Tongue (tissue), 2 donors: ENCODE results near the gene SLC6A3. TPM values are rescaled to one million over a fixed set of nuclear protein-coding genes. Genes with fewer than 3 reads are reported as not detected.

ENCODE experiments used
- DNase-seq: peaks from one replicate; pipeline ENCODE4 v3.0.0-alpha.2; 2015
- total RNA-seq: library from RNA; depleted of rRNA; stranded (reverse); fragments of >200 nt; gene quantifications from one replicate; pipeline ENCODE4 v1.2.3, GENCODE V29; 2014

SLC6A3 gene
- total RNA-seq = 0.10 TPM

DNA sequence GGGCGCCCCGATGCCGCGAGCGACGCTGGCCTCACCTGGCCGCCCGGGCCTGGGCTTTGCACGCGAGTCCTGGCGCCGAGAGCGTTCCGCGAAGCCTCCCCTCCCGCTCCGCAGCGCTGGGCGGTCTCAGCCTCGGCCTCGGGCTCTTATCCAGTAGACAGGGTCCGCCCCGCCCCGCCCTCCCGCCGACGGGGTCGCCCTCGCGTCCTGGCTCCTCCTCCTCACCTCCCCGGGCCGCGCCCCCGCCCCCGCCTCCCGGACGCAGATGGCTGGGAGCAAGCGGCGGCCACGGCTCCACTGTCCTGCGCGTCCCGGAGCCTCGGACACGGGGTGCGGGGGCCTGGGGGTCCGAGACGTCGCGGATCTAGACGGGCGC lies at the start of gene SLC6A3:
SLC6A3 (minus strand) TSS at position 128 of the 376 bp plus-strand sequence. CDS start 2,243 bp downstream, outside the sequence.
- peak; percentile 62 for DNase-seq

DNA sequence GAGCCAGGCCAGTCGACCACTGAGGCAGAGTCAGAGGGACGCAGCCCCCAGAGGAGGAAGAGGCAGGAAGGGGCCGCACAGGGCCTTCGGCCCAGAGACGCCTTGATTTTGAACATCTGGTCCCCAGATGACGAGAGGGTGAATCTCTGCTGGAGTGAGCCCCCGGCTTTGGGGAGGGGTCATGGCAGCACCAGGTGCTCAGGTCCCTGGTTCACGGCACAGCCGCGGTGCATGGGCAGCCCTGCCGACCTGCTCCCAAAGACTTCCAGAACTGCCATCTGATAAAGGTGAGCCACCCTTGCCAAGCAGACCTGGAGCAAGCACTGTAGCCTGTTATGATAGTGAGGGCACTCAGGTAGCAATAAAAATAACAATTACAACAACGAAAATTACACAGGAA lies 48.7 kb upstream of the SLC6A3 start:
- DNase-seq = no peak

DNA sequence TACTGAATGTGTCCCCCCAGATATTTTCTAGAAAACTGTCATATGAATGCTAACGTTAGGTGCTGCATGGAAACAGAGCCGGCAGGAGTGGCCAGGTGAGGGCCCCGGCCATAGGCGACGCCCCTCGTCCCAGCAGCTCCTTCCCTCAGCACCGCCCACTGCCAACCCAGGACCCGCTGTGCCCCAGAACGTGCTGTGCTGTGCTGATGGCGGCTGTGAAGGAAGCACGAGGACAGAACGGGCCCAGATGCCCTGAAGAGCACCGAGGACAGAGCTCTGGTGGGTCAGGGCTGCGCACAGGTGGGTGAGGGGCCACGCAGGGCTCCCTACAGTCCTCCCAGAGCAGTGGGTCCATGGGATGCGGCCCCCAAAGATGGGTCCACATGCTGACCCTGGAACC lies 48.2 kb upstream of the SLC6A3 start:
- no peak for DNase-seq

DNA sequence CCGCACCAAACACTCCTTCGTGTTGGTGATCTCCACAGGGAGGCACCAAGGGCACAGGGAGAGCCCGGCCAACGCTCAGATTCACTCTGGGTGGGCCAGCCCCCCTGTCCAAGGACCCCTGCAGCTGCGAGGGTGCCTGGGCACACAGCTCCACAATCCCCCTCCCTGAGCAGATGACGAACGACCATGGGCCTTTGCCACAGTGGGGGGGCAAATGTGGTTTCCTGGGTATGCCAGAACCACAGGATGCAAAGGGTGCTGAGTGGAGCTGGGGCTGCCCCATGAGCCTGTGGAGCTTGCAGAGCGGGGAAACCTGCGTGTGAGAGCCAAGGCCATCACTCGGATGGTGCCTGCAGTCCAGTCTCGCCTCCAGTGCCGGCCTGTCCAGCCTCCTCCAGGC lies 47.5 kb upstream of the SLC6A3 start:
- DNase-seq = no peak

DNA sequence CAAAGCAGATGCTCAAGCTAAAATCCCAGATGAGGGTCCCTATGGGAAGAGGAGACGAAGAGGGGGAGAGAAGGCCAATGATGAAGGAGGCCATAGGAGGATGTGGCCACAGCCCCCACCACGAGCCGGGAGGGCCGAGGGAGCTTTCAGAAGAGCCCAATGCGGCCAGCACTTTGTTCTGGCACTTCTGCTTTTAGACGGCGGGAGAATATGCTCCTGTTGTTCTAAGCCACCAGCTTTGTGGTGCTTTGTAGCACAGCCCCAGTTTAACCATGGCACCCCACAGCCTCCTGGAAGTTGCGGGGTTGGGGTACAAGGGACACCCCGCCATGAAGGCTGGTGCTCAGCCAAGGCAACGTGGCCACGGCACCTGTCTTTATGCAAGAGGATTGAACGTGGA lies 45.1 kb upstream of the SLC6A3 start:
- DNase-seq = no peak

DNA sequence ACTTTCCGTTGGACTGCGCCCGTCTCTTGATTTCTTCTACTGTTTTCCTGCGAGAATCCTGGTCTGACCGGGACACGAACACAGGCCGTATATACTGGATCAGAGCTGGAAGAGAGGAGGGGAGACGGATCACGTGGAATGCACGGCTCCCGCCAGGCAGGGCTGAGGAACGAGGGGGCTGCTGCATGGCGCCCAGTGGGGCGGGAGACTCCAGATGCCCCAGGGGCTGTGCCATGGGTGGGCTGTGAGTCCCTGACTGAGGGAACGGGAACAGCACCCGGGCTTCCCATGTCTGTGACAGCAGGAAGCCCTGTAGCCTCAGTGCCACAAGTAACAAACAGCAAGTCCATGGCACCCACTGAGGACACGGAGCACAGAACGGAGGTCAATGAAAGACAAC lies 44.5 kb upstream of the SLC6A3 start:
- no peak for DNase-seq

DNA sequence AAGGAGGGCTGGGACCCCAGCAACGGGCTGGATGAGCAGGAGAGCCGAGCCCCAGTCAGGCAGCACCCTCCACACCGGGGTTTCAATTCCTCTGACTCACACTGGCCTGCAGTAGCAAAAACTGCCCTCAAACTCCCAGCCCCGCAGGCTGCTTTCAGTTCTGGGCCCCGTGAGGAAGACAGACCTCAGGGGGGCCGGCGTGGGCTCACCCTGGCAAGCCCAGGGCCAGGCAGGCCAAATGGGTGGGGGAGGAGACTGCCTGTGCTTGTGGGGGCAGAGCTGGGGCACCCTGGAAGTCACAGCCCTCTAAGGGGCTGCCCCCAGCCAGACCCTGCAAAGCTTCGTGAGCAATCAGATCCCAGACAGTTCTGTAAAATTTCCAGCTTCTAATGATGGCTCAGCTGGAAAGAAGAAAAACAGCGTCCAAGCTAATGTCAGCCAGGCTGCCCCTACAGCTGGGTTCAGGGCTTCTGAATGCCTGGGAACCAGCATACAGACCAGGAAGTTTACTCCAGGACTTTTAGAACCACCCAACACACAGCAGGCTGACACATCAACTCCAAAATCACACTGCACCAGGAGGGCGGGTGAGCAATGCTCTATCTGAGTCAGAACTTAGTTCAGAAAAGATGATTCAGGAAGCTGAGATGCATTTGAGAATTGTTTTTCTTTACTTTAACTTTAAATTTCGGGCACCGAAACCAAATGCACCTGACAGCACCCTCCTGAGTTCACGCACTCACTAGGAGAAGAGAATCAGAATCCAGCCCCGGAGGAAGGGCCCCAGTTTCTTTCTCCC lies 43.8 kb upstream of the SLC6A3 start:
- DNase-seq = no peak

DNA sequence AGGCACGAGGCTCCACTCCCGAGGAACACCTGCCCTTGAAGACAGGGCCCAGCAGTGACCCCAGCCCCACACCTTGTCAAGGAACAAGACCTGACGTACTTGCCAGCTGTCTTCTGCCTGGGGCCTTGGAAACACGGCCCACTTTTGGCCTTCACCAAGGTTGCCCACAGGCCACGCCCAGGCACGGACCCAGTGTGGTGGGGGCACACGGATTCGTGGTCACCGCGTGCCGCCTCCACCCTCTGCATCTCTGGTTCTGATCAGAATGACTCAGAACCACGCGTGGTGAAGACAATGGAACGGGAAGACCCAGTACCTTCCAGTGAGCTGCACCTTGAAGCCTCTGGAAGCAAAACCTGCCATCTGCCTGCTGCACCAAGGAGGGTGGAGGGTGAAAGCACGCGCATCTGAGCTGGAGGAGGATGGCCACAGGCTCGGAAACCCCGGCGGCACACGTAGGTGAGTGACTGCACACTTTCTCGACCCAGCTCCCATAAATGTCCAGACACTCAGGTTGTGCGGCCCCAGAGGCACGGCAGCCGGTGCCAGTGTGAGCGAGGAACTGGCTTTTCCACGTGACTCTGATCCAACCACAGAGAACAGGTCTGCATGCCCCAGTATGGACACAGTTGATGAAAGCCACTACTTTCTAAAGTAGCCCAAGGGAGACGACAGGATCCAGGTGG lies 42.0 kb upstream of the SLC6A3 start:
- no peak for DNase-seq

DNA sequence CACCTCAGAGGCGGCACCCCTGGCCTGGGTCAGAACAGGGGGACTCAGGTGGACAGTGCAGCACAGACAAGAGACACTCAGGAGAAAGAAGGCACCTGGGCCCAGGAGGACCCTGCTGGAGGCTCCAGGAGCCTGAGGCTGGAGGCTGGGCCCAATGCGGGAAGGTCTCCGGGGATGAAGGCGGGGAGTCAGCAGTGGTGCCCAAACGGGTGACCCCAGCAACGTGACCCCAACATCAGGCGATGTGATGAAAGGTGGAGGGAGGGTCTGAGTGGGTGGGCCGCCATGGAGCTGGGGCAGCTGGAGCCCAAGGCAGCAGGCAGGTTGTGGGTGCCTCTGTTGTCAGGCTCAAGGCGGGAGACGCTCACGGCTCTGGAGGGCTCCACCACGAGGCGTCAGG lies 41.0 kb upstream of the SLC6A3 start:
- no peak for DNase-seq

DNA sequence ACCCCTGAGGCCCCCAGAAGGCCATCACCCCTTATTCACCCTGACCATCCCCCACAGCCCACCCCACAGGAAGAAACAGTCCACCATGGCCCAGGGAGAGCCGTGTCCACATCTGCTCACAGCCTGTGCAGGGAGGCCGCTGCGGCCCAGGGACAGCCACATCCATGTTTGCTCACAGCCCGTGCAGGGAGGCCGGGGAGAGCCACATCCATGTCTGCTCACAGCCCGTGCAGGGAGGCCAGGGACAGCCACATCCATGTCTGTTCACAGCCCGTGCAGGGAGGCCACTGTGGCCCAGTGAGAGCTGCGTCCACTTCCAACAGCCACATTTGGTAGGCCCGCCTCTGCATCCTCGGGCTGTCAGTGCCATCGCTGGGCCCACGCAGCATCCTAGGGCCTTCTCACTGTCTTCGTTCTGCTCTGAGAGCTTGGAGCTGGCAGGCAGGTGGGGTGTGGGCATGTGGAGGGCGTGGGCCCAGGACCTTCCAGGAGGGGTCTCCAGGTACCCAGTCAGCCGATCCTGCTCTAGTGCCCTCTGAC lies 40.4 kb upstream of the SLC6A3 start:
- no peak for DNase-seq

DNA sequence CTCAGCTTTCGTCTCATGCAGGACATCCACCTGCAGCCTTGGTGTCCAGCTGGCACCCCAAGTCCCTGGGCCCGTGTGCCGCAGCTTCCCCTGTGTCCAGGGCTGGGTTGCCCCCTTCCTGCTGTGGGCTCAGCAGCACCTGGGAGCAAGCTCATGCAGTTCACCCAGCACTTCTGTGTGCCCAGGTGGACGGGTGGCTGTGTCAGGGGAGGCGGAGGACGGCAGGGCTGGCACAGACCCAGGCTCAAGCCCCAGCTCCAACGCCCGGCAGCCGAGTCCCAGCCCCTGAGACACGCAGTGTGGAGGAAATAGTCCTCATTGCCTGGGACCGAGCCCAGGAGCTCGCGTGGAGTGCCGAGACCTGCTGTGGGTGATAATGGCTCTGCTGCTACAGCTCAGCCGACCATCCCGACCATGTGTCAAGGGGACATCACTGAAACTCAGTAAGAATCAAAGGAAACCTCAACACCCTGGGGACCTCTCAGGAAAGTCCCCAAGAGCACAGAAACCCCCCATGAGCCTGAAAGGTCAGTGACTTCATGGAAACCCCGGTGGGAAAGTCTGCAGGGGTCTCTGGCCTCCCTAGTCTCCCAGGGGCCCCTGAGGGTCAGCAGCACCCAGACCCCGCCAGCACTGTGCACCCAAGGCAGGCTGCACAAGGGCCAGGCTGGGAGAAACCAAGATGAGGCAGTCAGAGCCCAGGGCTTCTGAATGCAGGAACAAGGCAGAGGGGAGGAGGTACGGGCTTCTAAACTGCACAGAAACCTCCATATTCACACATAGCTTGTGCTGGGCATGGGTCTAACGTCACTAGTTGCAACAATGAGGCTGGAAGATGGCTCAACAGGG lies 39.7 kb upstream of the SLC6A3 start:
- DNase-seq = no peak

DNA sequence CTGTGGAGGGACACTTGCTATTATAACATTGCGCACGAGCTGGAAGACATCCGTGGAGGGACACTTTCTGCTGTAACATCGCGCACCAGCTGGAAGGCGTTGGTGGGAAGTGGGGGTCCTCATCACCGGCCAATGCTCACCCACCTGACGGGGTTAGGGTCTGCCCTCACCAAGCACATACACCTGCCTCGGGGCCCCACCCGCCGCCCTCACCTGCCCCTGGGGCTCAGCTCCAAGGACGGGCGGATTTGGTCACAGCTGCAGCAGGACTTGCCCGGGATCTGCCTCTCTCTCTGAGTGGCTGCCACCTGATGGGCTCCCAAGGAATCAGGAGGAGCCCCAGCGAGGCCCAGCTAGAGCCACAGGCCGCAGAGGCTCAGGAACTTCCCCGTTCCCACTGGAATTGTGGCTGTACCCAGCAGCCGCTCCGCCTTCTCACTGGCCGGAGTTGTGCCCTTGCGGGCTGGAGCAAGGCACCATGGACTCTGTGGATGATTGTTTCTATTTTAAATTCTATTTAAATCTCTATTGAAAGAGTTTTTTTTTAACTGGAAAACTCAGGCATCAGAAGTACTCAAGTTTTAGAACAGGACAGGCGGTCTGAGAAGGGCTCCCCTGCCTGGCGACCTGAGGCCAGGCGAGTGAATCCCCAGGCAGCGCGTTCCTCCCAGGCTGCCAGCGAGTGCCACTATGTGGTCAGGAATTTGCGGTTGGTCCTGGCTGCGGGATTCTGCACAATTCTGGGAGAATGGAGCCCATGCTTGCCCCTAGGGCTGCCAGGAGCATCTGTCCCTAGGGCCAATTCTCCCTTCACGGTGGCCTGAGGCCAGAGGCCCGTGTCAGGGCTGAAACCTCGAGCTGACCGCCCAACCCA lies 38.9 kb upstream of the SLC6A3 start:
- no peak for DNase-seq

DNA sequence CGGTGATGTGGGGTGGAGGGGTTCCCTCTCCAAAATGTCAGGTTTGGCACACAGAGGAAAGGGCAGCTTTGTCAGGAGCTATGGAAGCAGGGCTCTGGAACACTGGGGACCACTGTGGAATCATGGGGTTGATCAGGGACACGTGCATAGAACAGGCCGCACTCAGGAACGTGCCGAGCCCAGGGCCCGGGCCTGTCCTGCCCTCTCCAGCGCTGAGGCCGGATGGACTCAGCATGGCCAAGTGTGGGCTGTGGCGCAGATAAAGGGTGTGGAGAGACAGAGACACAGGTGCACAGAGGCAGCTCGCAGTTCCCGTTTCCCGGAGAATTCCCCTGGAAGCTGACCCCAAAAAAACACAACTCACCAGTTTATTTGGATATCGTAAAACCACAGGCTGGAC lies 37.8 kb upstream of the SLC6A3 start:
- no peak for DNase-seq

DNA sequence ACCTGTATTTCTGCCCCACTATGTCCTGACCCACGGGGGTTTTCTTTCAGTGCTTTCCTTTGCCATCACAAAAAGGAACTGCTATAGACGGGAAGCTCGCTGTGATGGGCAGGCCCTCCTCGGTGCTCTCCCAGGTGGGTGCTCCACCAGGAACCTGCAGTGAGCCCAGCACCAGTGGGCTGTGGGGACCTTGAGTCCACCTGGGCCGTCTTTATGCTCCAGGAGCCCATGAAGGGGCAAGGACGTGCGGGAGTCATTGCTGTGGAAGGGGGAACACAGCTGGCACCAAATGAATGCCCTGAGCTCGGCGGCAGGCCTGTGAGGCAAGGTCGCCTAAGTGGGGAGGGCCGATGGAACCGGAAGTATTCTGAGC lies 36.7 kb upstream of the SLC6A3 start:
- DNase-seq = no peak

DNA sequence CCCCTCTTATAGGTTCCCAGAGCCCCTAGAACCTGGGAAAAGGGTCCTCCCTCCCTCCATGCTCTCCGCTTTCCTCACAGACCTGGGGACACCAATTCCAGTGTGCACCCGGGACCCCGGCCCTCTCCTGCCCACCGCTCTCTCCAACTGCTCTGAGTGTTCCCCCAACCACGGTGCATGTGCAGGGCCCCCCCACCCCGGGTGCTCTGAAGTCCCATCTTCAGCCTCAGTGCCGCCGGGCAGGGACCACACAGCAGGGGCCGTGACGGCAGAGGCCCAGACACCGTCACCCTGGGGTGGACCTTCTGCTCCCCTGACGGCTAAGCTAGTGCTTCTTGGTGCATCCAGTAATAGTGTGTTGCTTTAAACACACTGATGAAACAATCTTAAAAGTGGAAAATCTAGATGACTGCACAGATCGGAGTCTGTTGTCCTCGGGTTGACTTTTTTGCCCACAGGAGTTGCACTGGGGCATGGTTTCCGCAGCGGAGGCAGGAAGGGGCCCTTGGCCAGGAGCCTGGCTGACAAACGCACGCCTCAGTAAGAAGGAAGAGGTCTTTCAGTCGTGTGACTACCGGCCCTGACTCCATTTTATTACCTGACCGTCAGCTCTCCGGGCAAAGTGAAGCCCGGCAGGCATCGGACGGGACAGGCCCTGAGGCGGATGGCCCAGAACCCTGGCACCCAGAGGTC lies 36.2 kb upstream of the SLC6A3 start:
- DNase-seq = no peak

DNA sequence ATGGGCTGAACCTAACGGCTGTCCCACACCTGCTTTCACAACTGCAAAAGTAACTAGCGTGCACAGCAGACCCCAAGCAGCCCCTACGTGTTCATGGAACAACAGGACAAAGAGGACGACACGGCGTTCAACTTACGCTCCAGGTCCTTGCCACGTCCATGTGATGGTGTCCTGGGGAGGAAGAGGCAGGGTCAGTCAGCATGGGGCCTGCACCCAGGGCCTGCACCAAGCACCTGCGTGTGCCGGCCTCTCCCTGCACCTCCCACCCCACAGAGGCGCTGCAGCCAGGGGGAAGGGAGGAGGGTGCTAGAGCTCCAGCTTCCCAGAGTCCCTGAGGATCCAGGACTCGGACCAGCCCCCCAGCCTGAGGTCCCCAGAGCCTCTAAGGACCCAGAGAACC lies 35.6 kb upstream of the SLC6A3 start:
- DNase-seq = no peak

DNA sequence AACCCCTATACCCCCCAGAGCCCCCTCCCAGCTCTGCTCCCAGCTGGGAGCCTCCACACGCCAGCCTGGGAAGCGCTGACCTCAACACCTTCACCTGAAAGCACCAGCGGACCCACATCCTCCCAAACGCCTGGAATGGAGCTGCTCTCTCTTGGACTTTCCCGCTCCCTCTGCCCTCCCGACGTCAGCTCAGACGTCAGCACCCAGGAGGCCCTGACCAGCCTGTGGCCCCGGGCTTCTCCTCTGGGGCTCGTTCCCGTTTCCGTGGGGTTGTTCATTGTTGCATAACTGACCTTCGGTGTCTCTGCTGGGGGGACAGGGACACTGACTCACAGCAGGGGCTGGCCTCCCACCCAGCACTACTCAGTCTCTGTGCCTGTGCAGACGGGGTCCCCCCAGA lies 35.0 kb upstream of the SLC6A3 start:
- no peak for DNase-seq

DNA sequence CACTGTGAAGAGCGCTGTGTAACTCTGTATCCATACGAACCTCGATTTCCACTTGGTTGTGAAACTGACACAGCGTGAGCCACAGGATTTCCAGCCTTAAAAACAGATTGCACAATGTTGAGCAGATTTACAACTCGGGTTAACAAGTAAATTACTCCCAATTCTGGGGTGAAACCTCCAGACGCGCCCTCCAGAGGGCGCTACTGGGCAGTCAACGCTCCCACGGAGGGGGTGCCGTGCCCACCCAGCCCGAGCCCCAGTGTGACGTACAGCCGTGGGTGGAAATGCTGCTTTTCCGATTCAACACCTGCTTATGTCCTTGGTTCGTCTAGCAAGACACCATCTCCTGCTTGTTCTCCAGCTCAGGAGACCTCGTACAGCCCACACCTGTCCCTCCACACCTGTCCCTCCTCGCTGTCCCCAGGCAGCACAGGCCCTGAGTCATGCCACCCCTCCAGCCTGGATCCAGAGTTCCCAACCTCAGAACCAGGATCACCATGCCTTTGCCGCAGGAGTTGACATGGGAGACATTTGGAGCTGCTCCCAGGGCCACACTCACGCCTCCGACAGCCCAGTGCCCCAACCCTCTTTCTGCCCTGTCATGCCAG lies 34.4 kb upstream of the SLC6A3 start:
- peak; percentile 42 for DNase-seq

DNA sequence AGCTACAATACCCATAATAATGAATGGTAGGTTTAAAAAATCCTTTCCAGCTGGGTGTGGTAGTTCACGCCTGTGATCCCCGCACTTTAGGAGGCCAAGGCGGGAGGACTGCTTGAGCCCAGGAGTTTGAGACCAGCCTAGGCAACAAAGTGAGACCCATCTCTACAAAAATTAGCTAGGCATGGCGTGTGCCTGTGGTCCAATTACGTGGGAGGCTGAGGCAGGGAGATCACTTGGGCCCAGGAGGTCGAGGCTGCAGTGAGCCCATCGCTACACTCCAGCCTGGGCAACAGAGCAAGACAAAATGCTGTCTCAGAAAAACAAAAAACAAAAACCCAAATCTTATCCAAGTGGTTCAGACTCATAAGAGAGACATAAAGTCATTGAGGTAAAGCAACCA lies 33.8 kb upstream of the SLC6A3 start:
- DNase-seq = no peak

DNA sequence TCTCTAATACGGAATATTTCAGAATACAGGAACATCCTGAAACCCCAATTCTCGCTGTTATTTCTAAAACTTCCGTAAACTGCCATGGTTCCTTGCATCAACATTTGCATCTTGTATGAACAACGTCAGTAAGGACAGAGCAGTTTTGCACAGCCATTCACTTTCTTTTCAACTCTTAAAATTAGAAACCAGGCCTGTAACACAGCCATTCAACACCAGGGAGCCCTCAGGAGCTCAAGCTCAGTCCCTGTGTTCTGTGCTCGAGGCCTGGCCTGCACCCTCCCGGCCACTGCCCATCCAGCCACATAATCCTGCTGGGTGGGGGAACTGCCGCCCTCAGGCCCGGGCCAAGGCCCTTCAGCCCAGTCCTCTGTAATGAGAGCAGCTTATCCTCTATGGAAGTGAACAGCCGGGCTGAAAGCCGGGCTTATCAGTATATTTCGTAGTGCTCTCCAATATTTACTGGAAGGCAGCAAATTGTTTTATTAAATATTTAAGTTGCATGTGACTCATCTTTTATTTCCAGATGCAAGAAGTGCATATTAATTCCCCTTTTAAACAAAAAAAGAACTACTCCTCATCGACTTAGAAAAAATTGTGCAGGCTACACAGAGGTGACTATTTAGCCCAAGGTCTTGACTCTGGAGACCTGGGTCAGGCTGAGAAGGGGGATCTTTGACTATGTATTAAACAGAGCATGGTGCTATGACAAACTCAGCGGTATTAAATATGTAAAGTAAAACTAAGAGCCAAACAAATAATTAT lies 33.2 kb upstream of the SLC6A3 start:
- DNase-seq = no peak
